B cell (primary cell): ENCODE results near the gene SPTLC2. TPM values are rescaled to one million over a fixed set of nuclear protein-coding genes. Genes with fewer than 3 reads are reported as not detected.

Experiments used
- ATAC-seq: fragments of 200-7000 bp; cut with Tn5 transposase; one replicate; pipeline ENCODE4 v1.10.0; 2021; ENCODE audit warnings: low read depth, mild to moderate bottlenecking, moderate number of reproducible peaks, moderate library complexity
- CTCF ChIA-PET: fragments of 350-600 bp; sonication (Branson Sonifier 250); formaldehyde crosslinking; loops from one replicate; lab custom pipeline; 2021; ENCODE audit warnings: antibody characterized with exemption, inconsistent platforms; lab: Charles Lee
- POLR2A ChIA-PET: fragments of 350-600 bp; sonication (Branson Sonifier 250); formaldehyde crosslinking; loops from one replicate; lab custom pipeline; 2021; ENCODE audit warnings: antibody characterized with exemption; lab: Charles Lee
- DNase-seq: peaks from one replicate; pipeline ENCODE4 v3.0.0; 2013
- H2AFZ ChIP-seq: 2 replicates; pipeline ENCODE4 v1.6.1; 2012; ENCODE audit warnings: mild to moderate bottlenecking, low read depth, low read length; ENCODE audit not compliant: insufficient read depth, poor library complexity, severe bottlenecking
- H3K27ac ChIP-seq, 2 donors: 1 replicate in 1 of 2; 2 replicates in 1 of 2; pipeline ENCODE4 v1.5.1; 2012 to 2013; ENCODE audit warnings: low read length in 2 of 2, mild to moderate bottlenecking in 2 of 2, moderate library complexity in 1 of 2
- H3K27me3 ChIP-seq, 4 experiments: fragments of 200-600 bp in 1 of 4; sonication (generic) in 1 of 4; replicated peaks in 1 of 4; 1 replicate in 2 of 4; 2 replicates in 2 of 4; pipeline versions ENCODE4 v1.6.1 to v1.7.0; 2013 to 2016; ENCODE audit warnings: low read length in 3 of 4, mild to moderate bottlenecking in 2 of 4, mixed read lengths in 1 of 4, moderate library complexity in 1 of 4; ENCODE audit not compliant: insufficient read depth in 4 of 4, control insufficient read depth in 3 of 4; ENCODE audit errors: control extremely low read depth in 1 of 4
- H3K36me3 ChIP-seq, 2 experiments: replicated peaks in 1 of 2; 1 replicate in 1 of 2; 2 replicates in 1 of 2; pipeline versions ENCODE4 v1.6.1 to v1.7.1; 2013; ENCODE audit warnings: low read length in 1 of 2; ENCODE audit not compliant: insufficient read depth in 2 of 2, control insufficient read depth in 1 of 2; ENCODE audit errors: control extremely low read depth in 1 of 2, extremely low read depth in 1 of 2
- H3K4me1 ChIP-seq, 2 donors: fragments of 200-600 bp in 1 of 2; sonication (generic) in 1 of 2; 1 replicate in 1 of 2; 2 replicates in 1 of 2; pipeline versions ENCODE4 v1.5.1 to v1.6.1; 2013 to 2017; ENCODE audit warnings: low read length in 2 of 2; ENCODE audit not compliant: control insufficient read depth in 2 of 2, insufficient read depth in 2 of 2
- H3K4me2 ChIP-seq: replicated peaks from 2 replicates; pipeline ENCODE3; 2012; ENCODE audit warnings: mild to moderate bottlenecking, low read depth, low read length; ENCODE audit not compliant: poor library complexity, severe bottlenecking
- H3K4me3 ChIP-seq, 5 experiments: fragments of 200-600 bp in 1 of 5; sonication (generic) in 1 of 5; 1 replicate in 3 of 5; 2 replicates in 2 of 5; pipeline versions ENCODE4 v1.5.1 to v1.7.0; 2011 to 2016; ENCODE audit warnings: low read length in 4 of 5, mild to moderate bottlenecking in 4 of 5, low read depth in 2 of 5, control low read depth in 1 of 5, moderate library complexity in 1 of 5; ENCODE audit not compliant: insufficient read depth in 1 of 5; ENCODE audit errors: control extremely low read depth in 1 of 5, extremely low read depth in 1 of 5
- H3K79me2 ChIP-seq: fragments of 200-600 bp; sonication (generic); one replicate; pipeline ENCODE4 v1.6.0; 2016; ENCODE audit warnings: low read length; ENCODE audit not compliant: control insufficient read depth, insufficient read depth
- H3K9ac ChIP-seq: fragments of 200-600 bp; sonication (generic); 2 replicates; pipeline ENCODE4 v1.6.1; 2017; ENCODE audit warnings: mild to moderate bottlenecking, low read length, moderate library complexity
- H3K9me3 ChIP-seq, 3 donors: one replicate each; pipeline versions ENCODE4 v1.6.1 to v1.7.1; 2013; ENCODE audit warnings: low read length in 2 of 3; ENCODE audit not compliant: control insufficient read depth in 2 of 3, insufficient read depth in 1 of 3; ENCODE audit errors: control extremely low read depth in 1 of 3
- H4K20me1 ChIP-seq: 2 replicates; pipeline ENCODE4 v1.6.0; 2012; ENCODE audit warnings: mild to moderate bottlenecking, low read length; ENCODE audit not compliant: insufficient read depth, control insufficient read depth, poor library complexity, severe bottlenecking
- H3K27ac Mint-ChIP-seq: one replicate; pipeline ENCODE4 v1.8.0; 2021; ENCODE audit warnings: mixed read lengths
- H3K27me3 Mint-ChIP-seq: one replicate; pipeline ENCODE4 v1.8.0; 2021; ENCODE audit warnings: mixed read lengths
- H3K4me1 Mint-ChIP-seq: one replicate; pipeline ENCODE4 v1.8.0; 2021; ENCODE audit warnings: mixed read lengths
- H3K4me3 Mint-ChIP-seq: one replicate; pipeline ENCODE4 v1.8.0; 2021; ENCODE audit warnings: mixed read lengths
- H3K9me3 Mint-ChIP-seq: one replicate; pipeline ENCODE4 v1.8.0; 2022; ENCODE audit warnings: mixed read lengths; ENCODE audit not compliant: insufficient read depth
- EZH2 ChIP-seq: IDR thresholded peaks from 2 replicates; pipeline ENCODE4 v1.6.1; 2012; ENCODE audit warnings: borderline replicate concordance, low read depth, mild to moderate bottlenecking, moderate library complexity, low read length; ENCODE audit not compliant: insufficient read depth, poor library complexity, severe bottlenecking
- WGBS: methylation state at CpG from one replicate; pipeline ENCODE4 v1.1.5; 2013; ENCODE audit warnings: missing lambda C conversion rate; ENCODE audit not compliant: insufficient coverage; 5-methylcytosine and 5-hydroxymethylcytosine counted together
- intact Hi-C: fragments of 100-400 bp; cut with micrococcal nuclease; formaldehyde crosslinking; loops from one replicate; pipeline ENCODE4 v1.10.0; 2022
- polyA plus RNA-seq: library from polyadenylated mRNA; depleted of rRNA; stranded (reverse); fragments of >200 nt; gene quantifications from 2 replicates; pipeline ENCODE4 v1.2.3, GENCODE V29; 2012
- total RNA-seq, 2 donors: library from RNA; stranded (reverse); fragments of 120-200 nt in 1 of 2; gene quantifications; 1 replicate in 1 of 2; 2 replicates in 1 of 2; pipeline versions ENCODE4 v1.2.3 to v1.2.4, GENCODE V29; 2013 to 2022
- TF ChIP-seq, protein P1 (sequence below): fragments of 200-600 bp; IDR thresholded peaks from one replicate; pipeline ENCODE4 v1.8.0; 2022; ENCODE audit warnings: antibody characterized with exemption, mild to moderate bottlenecking

SPTLC2 gene
- total and polyA plus RNA-seq, 2 donors (not counting 1 experiment from before 2014, with no cell fraction given), result 9.4 to 41.4 TPM

DNA sequence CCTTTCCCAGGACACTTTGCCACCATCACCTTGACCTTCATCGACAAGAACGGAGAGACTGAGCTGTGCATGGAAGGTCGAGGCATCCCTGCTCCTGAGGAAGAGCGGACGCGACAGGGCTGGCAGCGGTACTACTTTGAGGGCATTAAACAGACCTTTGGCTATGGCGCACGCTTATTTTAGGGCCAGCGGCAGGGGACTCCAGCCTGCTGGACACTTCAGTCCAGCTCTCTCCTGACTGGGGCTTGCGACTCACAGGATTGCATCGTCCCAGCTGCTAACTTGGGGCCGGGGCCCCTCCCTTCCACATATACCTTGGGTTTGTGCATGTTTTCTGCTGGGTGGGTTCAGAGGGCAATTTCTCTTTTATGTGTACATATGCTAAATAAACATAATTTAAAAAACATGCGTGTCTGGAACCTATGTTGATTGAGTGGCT lies 147.4 kb downstream of the SPTLC2 start:
- no peak overlapping the region for H3K27ac Mint-ChIP-seq
- CTCF ChIA-PET, result no interaction called here
- 99% methylated on average over 10 of the region's 14 CpGs for WGBS

DNA sequence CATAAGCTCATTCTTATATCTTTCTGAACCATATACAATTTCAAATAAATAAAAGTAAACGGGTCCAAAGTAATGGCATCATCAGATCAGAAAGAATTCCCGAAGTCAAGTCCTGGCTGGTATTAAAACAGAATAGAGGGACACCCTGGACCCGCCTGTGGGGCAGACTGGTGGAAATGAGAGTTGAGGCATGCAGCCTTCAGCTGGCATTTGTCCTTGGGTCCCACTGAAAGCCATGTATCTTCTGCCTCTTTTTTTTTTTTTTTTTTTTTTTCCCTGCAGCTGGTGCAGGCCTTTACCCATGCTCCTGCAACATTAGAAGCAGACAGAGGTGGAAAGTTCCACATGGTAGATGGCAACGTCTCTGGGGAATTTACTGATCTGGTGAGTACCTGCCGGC lies 148.6 kb downstream of the SPTLC2 start:
- Mint-ChIP-seq H3K4me3 (no peak overlapping the region), H3K27ac (no peak overlapping the region), H3K4me1 (no peaks in the 10 kb centered on the region), H3K9me3 (no peaks in the 10 kb centered on the region), H3K27me3 (no peaks in the 10 kb centered on the region)
- Histone ChIP-seq H2AFZ (no peak overlapping the region), H3K9ac (no peak overlapping the region), H3K4me1 (no peaks in the 10 kb centered on the region), H3K4me3 (no peak overlapping the region), H3K4me2 (no peak overlapping the region), H3K79me2 (no peaks in the 10 kb centered on the region), H3K27me3 (no peaks in the 10 kb centered on the region), H3K9me3 (no peaks in the 10 kb centered on the region), H3K27ac (no peak overlapping the region), H3K36me3 (peaks cover 0 to 66% of the 10 kb centered on the region in 2 experiments), H4K20me1 (peaks cover 9% of the 10 kb centered on the region)
- intact Hi-C loops, result no loop called here
- no peak for TF ChIP-seq EZH2
- TF ChIP-seq, protein P1, sequence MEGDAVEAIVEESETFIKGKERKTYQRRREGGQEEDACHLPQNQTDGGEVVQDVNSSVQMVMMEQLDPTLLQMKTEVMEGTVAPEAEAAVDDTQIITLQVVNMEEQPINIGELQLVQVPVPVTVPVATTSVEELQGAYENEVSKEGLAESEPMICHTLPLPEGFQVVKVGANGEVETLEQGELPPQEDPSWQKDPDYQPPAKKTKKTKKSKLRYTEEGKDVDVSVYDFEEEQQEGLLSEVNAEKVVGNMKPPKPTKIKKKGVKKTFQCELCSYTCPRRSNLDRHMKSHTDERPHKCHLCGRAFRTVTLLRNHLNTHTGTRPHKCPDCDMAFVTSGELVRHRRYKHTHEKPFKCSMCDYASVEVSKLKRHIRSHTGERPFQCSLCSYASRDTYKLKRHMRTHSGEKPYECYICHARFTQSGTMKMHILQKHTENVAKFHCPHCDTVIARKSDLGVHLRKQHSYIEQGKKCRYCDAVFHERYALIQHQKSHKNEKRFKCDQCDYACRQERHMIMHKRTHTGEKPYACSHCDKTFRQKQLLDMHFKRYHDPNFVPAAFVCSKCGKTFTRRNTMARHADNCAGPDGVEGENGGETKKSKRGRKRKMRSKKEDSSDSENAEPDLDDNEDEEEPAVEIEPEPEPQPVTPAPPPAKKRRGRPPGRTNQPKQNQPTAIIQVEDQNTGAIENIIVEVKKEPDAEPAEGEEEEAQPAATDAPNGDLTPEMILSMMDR, result no peak
- ChIA-PET POLR2A (no interaction called here), CTCF (interaction anchor here (0.6 kb wide), 1 partner anchor 72 kb away, joined by 3 read pairs; no protein-coding TSS in a partner anchor)
- DNase-seq, result no peak
- WGBS, result 86% methylated on average over 4 of the region's 5 CpGs
- no peak for ATAC-seq

More for the DNA sequence above, 147.4 kb downstream of the SPTLC2 start:
- H3K4me3 Mint-ChIP-seq, result no peak overlapping the region
- intact Hi-C loops, result no loop called here
- no peaks in the 10 kb centered on the region for H3K27me3 Mint-ChIP-seq
- Histone ChIP-seq H3K4me2 (no peak overlapping the region), H3K4me3 (no peak overlapping the region), H3K4me1 (no peaks in the 10 kb centered on the region), H4K20me1 (peaks cover 4% of the 10 kb centered on the region), H3K27ac (no peak overlapping the region), H3K27me3 (no peaks in the 10 kb centered on the region), H3K36me3 (peaks cover 0 to 53% of the 10 kb centered on the region in 2 experiments), H3K9ac (no peak overlapping the region), H2AFZ (no peak overlapping the region), H3K79me2 (no peaks in the 10 kb centered on the region), H3K9me3 (no peaks in the 10 kb centered on the region)
- TF ChIP-seq, protein P1, result no peak
- TF ChIP-seq EZH2, result no peak
- no peaks in the 10 kb centered on the region for H3K9me3 Mint-ChIP-seq
- no peaks in the 10 kb centered on the region for H3K4me1 Mint-ChIP-seq
- ATAC-seq, result no peak
- POLR2A ChIA-PET, result interaction anchor here (0.5 kb wide), 1 partner anchor 27 kb away, joined by 5 read pairs; no protein-coding TSS in a partner anchor
- DNase-seq, result no peak
